Measurements from ENCODE around the gene CCDC149.

GRCh38 chr4:24802648-24803047 lies 110.2 kb downstream of the CCDC149 start:
- TF ChIP-seq CTCF (IDR thresholded peaks at IDR 0.05; ENCODE audit: borderline replicate concordance, extremely low read depth, low read length, poor library complexity, severe bottlenecking) (no peak), EZH2 (IDR thresholded peaks at IDR 0.05; ENCODE audit: borderline replicate concordance, low read depth, low read length, severe bottlenecking) (no peak)

All from DND-41 (cell line).